Tibial artery (tissue), 4 donors: ENCODE results near the gene RGS14.

Experiments used
- DNase-seq, 2 donors: peaks; one replicate each; pipeline ENCODE4 v3.0.0-alpha.2; 2019
- H3K27ac ChIP-seq, 2 donors: fragments of 200-600 bp; sonication (generic) in 1 of 2; 1 replicate in 1 of 2; 2 replicates in 1 of 2; pipeline ENCODE4 v1.5.1; 2018 to 2019; ENCODE audit warnings: mild to moderate bottlenecking in 1 of 2
- H3K27me3 ChIP-seq, 2 donors: fragments of 200-600 bp; sonication (generic) in 1 of 2; one replicate each; pipeline versions ENCODE4 v1.5.1 to v1.6.0; 2016 to 2019
- H3K36me3 ChIP-seq, 3 donors: fragments of 200-600 bp; sonication (generic) in 2 of 3; one replicate each; pipeline ENCODE4 v1.5.1; 2016 to 2019; ENCODE audit warnings: mild to moderate bottlenecking in 2 of 3
- H3K4me1 ChIP-seq, 4 donors: fragments of 200-600 bp; sonication (generic) in 2 of 4; 1 replicate in 3 of 4; 2 replicates in 1 of 4; pipeline ENCODE4 v1.5.1; 2016 to 2019
- H3K4me3 ChIP-seq, 2 donors: fragments of 200-600 bp; sonication (generic) in 1 of 2; 1 replicate in 1 of 2; 2 replicates in 1 of 2; pipeline ENCODE4 v1.5.1; 2018 to 2019; ENCODE audit warnings: mild to moderate bottlenecking in 2 of 2
- H3K9me3 ChIP-seq, 3 donors: fragments of 200-600 bp; sonication (generic) in 1 of 3; one replicate each; pipeline ENCODE4 v1.5.1; 2016 to 2019
- intact Hi-C: fragments of 100-400 bp; cut with DNase I; formaldehyde crosslinking; loops from one replicate; pipeline ENCODE4 v1.15.0; 2023; ENCODE audit warnings: low total_unique reads
- TF ChIP-seq, protein P1 (sequence below), 2 experiments: fragments of 200-600 bp in 1 of 2; fragments of 450-650 bp in 1 of 2; IDR thresholded peaks; one replicate each; pipeline ENCODE4 v1.5.1; 2017 to 2019; ENCODE audit warnings: antibody characterized with exemption in 2 of 2, mild to moderate bottlenecking in 1 of 2, moderate library complexity in 1 of 2

RGS14 gene

DNA sequence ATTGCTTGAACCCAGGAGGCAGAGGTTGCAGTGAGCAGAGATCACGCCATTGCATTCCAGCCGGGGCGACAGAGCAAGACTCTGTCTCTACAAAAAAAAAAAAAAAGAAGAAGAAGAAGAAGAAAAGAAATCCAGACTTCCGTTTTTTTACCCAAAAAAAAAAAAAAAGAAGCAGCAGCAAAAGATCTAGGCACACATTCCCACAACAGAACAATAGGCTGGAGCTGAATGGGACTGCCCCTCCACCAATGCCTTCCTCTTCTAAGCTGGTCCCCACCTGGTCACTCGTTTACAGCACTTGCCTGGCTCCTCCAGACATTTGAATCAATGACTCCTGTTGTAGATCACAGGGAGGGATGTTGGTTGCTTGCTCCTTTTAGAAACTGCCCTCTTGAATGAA, 4.6 kb upstream of the RGS14 start:
- H3K4me3 ChIP-seq, result no peak overlapping the region
- H3K9me3 ChIP-seq, result no peaks in the 10 kb centered on the region
- TF ChIP-seq, protein P1, sequence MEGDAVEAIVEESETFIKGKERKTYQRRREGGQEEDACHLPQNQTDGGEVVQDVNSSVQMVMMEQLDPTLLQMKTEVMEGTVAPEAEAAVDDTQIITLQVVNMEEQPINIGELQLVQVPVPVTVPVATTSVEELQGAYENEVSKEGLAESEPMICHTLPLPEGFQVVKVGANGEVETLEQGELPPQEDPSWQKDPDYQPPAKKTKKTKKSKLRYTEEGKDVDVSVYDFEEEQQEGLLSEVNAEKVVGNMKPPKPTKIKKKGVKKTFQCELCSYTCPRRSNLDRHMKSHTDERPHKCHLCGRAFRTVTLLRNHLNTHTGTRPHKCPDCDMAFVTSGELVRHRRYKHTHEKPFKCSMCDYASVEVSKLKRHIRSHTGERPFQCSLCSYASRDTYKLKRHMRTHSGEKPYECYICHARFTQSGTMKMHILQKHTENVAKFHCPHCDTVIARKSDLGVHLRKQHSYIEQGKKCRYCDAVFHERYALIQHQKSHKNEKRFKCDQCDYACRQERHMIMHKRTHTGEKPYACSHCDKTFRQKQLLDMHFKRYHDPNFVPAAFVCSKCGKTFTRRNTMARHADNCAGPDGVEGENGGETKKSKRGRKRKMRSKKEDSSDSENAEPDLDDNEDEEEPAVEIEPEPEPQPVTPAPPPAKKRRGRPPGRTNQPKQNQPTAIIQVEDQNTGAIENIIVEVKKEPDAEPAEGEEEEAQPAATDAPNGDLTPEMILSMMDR (IDR thresholded peaks at IDR 0.05), result no peak
- H3K4me1 ChIP-seq, result peaks cover 0 to 38% (median 25%) of the 10 kb centered on the region in 4 donors
- H3K36me3 ChIP-seq, result peaks cover 0 to 13% (median 0%) of the 10 kb centered on the region in 3 donors
- DNase-seq, result no peak
- H3K27me3 ChIP-seq, result peaks cover 0 to 3% of the 10 kb centered on the region in 2 donors
- intact Hi-C loops, result no loop called here
- H3K27ac ChIP-seq, result no peak overlapping the region

DNA sequence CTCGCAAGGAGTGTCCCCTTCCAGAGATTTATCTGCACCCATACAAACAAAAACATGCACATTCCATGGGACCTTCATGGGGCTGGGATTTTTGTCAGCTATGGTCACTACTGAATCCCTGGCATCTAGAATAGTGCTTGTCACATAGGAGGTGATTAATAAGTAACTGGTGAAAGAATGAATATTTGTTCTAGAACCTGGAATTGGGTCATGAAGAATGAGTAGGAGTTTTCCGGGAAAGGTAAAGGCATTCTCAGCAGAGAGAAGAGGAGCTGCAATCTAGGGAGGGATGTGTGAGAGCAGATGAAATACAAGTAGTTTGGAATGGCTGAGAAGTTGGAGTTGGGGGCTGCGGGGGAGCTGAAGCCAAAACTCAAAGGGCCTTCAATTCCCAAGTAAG, 3.5 kb upstream of the RGS14 start:
- H3K27ac ChIP-seq, result no peak overlapping the region
- peaks cover 0 to 32% (median 18%) of the 10 kb centered on the region in 4 donors for H3K4me1 ChIP-seq
- H3K36me3 ChIP-seq, result peaks cover 0 to 8% (median 0%) of the 10 kb centered on the region in 3 donors
- DNase-seq, result no peak
- TF ChIP-seq, protein P1 (IDR thresholded peaks at IDR 0.05), result no peak
- peaks cover 0 to 9% of the 10 kb centered on the region in 2 donors for H3K27me3 ChIP-seq
- H3K9me3 ChIP-seq, result no peaks in the 10 kb centered on the region
- no peak overlapping the region for H3K4me3 ChIP-seq
- intact Hi-C loops, result no loop called here

DNA sequence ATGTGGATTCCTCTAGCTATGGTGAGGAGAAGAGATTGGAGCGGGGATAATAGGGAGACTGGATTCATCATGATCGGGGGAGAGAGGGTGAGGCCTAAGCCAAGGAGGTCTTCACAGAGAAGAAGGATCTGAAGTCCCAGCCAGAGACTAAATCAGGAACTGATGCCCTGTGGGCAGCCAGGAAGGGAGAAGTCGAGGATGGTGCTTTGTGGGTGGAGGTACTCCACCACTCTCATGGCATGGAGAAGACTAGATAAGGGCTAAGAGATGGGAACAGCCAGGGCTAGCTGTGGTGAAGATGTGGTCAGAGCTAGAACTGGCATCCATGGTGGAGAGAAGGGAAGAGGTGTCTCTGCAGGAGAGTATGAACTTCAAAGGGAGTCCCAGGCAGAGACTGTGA, 3.0 kb upstream of the RGS14 start:
- DNase-seq, result no peak
- Histone ChIP-seq H3K9me3 (no peaks in the 10 kb centered on the region), H3K4me3 (no peak overlapping the region), H3K27me3 (peaks cover 0 to 13% of the 10 kb centered on the region in 2 donors), H3K27ac (no peak overlapping the region), H3K36me3 (peaks cover 0 to 3% (median 0%) of the 10 kb centered on the region in 3 donors), H3K4me1 (peaks cover 0 to 28% (median 15%) of the 10 kb centered on the region in 4 donors)
- TF ChIP-seq, protein P1 (IDR thresholded peaks at IDR 0.05), result no peak
- intact Hi-C loops, result no loop called here

DNA sequence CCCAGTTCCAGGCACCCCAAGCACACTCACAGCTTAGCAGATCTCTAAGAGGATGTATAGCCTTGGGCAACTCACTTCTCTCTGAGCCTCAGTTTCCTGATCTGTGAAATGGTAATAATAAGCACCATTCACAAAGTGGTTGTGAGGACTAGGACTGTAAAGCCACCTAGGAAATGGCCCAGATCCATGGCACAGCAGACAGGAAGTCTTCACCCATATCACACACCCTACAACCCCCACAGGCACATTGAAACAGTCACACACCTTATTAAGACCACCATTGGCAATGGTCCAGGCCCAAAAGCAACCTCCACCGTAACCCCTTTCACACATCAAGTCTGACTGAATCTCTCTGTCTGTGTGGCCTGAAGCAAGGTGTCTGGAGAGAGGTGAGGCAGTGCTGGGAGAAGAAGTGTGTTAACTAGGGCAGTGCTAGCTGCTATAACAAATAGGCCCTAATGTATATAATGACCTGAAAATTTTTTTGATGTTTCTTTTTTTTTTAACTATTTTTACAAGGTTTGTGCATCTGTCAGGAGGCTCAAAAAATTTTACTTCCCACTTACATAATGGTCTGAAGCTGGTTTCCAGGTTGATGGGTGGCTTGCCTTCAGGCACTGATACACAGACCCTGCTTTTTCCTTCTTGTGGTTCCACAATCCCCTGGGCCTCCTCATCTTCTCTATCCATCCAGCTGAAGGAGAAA, 2.4 kb upstream of the RGS14 start:
- H3K36me3 ChIP-seq, result no peaks in the 10 kb centered on the region
- TF ChIP-seq, protein P1 (IDR thresholded peaks at IDR 0.05), result no peak
- H3K27me3 ChIP-seq, result peaks cover 0 to 13% of the 10 kb centered on the region in 2 donors
- H3K4me1 ChIP-seq, result peaks cover 0 to 22% (median 9%) of the 10 kb centered on the region in 4 donors
- no peak for DNase-seq
- no peak overlapping the region for H3K27ac ChIP-seq
- no peaks in the 10 kb centered on the region for H3K9me3 ChIP-seq
- intact Hi-C loops, result no loop called here
- no peak overlapping the region for H3K4me3 ChIP-seq

DNA sequence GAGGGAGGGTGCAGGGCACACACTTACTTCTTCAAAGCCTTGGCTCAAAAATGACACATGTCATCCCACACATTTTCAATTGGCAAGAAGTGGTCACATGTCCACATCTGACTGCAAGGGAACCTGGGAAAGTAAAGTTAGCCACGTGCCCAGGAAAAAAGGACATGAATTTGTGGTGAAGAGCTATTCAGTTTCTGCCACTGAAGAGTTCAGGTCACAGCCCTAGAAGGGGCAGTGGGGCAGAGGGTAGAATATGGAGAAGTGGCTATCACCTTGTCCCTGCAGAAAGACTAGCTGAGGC, 1.9 kb upstream of the RGS14 start:
- no peak overlapping the region for H3K27ac ChIP-seq
- TF ChIP-seq, protein P1 (IDR thresholded peaks at IDR 0.05), result no peak
- intact Hi-C loops, result no loop called here
- no peaks in the 10 kb centered on the region for H3K36me3 ChIP-seq
- no peak overlapping the region for H3K4me3 ChIP-seq
- peaks cover 0 to 17% (median 4%) of the 10 kb centered on the region in 4 donors for H3K4me1 ChIP-seq
- H3K9me3 ChIP-seq, result no peaks in the 10 kb centered on the region
- peaks cover 0 to 13% of the 10 kb centered on the region in 2 donors for H3K27me3 ChIP-seq
- no peak for DNase-seq
